ENCODE results near the gene TBC1D8B.

- TF ChIP-seq L3MBTL2 (conservative IDR thresholded peaks at IDR 0.05) (peak; percentile 66; the same call in 1 of the 2 replicates), SP1 (IDR thresholded peaks at IDR 0.05) (no peak), FOXK2 (IDR thresholded peaks at IDR 0.05) (no peak), LEF1 (IDR thresholded peaks at IDR 0.05; ENCODE audit: borderline replicate concordance) (no peak), ELF4 (IDR thresholded peaks at IDR 0.05) (peak; percentile 63)
Observed at GRCh38 chrX:106802388-106803275, at the start of gene TBC1D8B.
